B cell (primary cell): ENCODE results near the gene SCFD2. TPM values are rescaled to one million over a fixed set of nuclear protein-coding genes. Genes with fewer than 3 reads are reported as not detected.

ENCODE experiments used
- ATAC-seq: fragments of 200-7000 bp; cut with Tn5 transposase; one replicate; pipeline ENCODE4 v1.10.0; 2021; ENCODE audit warnings: low read depth, mild to moderate bottlenecking, moderate number of reproducible peaks, moderate library complexity
- CTCF ChIA-PET: fragments of 350-600 bp; sonication (Branson Sonifier 250); formaldehyde crosslinking; loops from one replicate; lab custom pipeline; 2021; ENCODE audit warnings: antibody characterized with exemption, inconsistent platforms; lab: Charles Lee
- POLR2A ChIA-PET: fragments of 350-600 bp; sonication (Branson Sonifier 250); formaldehyde crosslinking; loops from one replicate; lab custom pipeline; 2021; ENCODE audit warnings: antibody characterized with exemption; lab: Charles Lee
- DNase-seq: peaks from one replicate; pipeline ENCODE4 v3.0.0; 2013
- H2AFZ ChIP-seq: 2 replicates; pipeline ENCODE4 v1.6.1; 2012; ENCODE audit warnings: mild to moderate bottlenecking, low read depth, low read length; ENCODE audit not compliant: insufficient read depth, poor library complexity, severe bottlenecking
- H3K27ac ChIP-seq, 2 donors: 1 replicate in 1 of 2; 2 replicates in 1 of 2; pipeline ENCODE4 v1.5.1; 2012 to 2013; ENCODE audit warnings: low read length in 2 of 2, mild to moderate bottlenecking in 2 of 2, moderate library complexity in 1 of 2
- H3K27me3 ChIP-seq, 4 experiments: fragments of 200-600 bp in 1 of 4; sonication (generic) in 1 of 4; replicated peaks in 1 of 4; 1 replicate in 2 of 4; 2 replicates in 2 of 4; pipeline versions ENCODE4 v1.6.1 to v1.7.0; 2013 to 2016; ENCODE audit warnings: low read length in 3 of 4, mild to moderate bottlenecking in 2 of 4, mixed read lengths in 1 of 4, moderate library complexity in 1 of 4; ENCODE audit not compliant: insufficient read depth in 4 of 4, control insufficient read depth in 3 of 4; ENCODE audit errors: control extremely low read depth in 1 of 4
- H3K36me3 ChIP-seq, 2 experiments: replicated peaks in 1 of 2; 1 replicate in 1 of 2; 2 replicates in 1 of 2; pipeline versions ENCODE4 v1.6.1 to v1.7.1; 2013; ENCODE audit warnings: low read length in 1 of 2; ENCODE audit not compliant: insufficient read depth in 2 of 2, control insufficient read depth in 1 of 2; ENCODE audit errors: control extremely low read depth in 1 of 2, extremely low read depth in 1 of 2
- H3K4me1 ChIP-seq, 2 donors: fragments of 200-600 bp in 1 of 2; sonication (generic) in 1 of 2; 1 replicate in 1 of 2; 2 replicates in 1 of 2; pipeline versions ENCODE4 v1.5.1 to v1.6.1; 2013 to 2017; ENCODE audit warnings: low read length in 2 of 2; ENCODE audit not compliant: control insufficient read depth in 2 of 2, insufficient read depth in 2 of 2
- H3K4me2 ChIP-seq: replicated peaks from 2 replicates; pipeline ENCODE3; 2012; ENCODE audit warnings: mild to moderate bottlenecking, low read depth, low read length; ENCODE audit not compliant: poor library complexity, severe bottlenecking
- H3K4me3 ChIP-seq, 5 experiments: fragments of 200-600 bp in 1 of 5; sonication (generic) in 1 of 5; 1 replicate in 3 of 5; 2 replicates in 2 of 5; pipeline versions ENCODE4 v1.5.1 to v1.7.0; 2011 to 2016; ENCODE audit warnings: low read length in 4 of 5, mild to moderate bottlenecking in 4 of 5, low read depth in 2 of 5, control low read depth in 1 of 5, moderate library complexity in 1 of 5; ENCODE audit not compliant: insufficient read depth in 1 of 5; ENCODE audit errors: control extremely low read depth in 1 of 5, extremely low read depth in 1 of 5
- H3K79me2 ChIP-seq: fragments of 200-600 bp; sonication (generic); one replicate; pipeline ENCODE4 v1.6.0; 2016; ENCODE audit warnings: low read length; ENCODE audit not compliant: control insufficient read depth, insufficient read depth
- H3K9ac ChIP-seq: fragments of 200-600 bp; sonication (generic); 2 replicates; pipeline ENCODE4 v1.6.1; 2017; ENCODE audit warnings: mild to moderate bottlenecking, low read length, moderate library complexity
- H3K9me3 ChIP-seq, 3 donors: one replicate each; pipeline versions ENCODE4 v1.6.1 to v1.7.1; 2013; ENCODE audit warnings: low read length in 2 of 3; ENCODE audit not compliant: control insufficient read depth in 2 of 3, insufficient read depth in 1 of 3; ENCODE audit errors: control extremely low read depth in 1 of 3
- H4K20me1 ChIP-seq: 2 replicates; pipeline ENCODE4 v1.6.0; 2012; ENCODE audit warnings: mild to moderate bottlenecking, low read length; ENCODE audit not compliant: insufficient read depth, control insufficient read depth, poor library complexity, severe bottlenecking
- H3K27ac Mint-ChIP-seq: one replicate; pipeline ENCODE4 v1.8.0; 2021; ENCODE audit warnings: mixed read lengths
- H3K27me3 Mint-ChIP-seq: one replicate; pipeline ENCODE4 v1.8.0; 2021; ENCODE audit warnings: mixed read lengths
- H3K4me1 Mint-ChIP-seq: one replicate; pipeline ENCODE4 v1.8.0; 2021; ENCODE audit warnings: mixed read lengths
- H3K4me3 Mint-ChIP-seq: one replicate; pipeline ENCODE4 v1.8.0; 2021; ENCODE audit warnings: mixed read lengths
- H3K9me3 Mint-ChIP-seq: one replicate; pipeline ENCODE4 v1.8.0; 2022; ENCODE audit warnings: mixed read lengths; ENCODE audit not compliant: insufficient read depth
- CTCF ChIP-seq: fragments of 200-600 bp; IDR thresholded peaks from one replicate; pipeline ENCODE4 v1.8.0; 2022; ENCODE audit warnings: antibody characterized with exemption, mild to moderate bottlenecking
- EZH2 ChIP-seq: IDR thresholded peaks from 2 replicates; pipeline ENCODE4 v1.6.1; 2012; ENCODE audit warnings: borderline replicate concordance, low read depth, mild to moderate bottlenecking, moderate library complexity, low read length; ENCODE audit not compliant: insufficient read depth, poor library complexity, severe bottlenecking
- WGBS: methylation state at CpG from one replicate; pipeline ENCODE4 v1.1.5; 2013; ENCODE audit warnings: missing lambda C conversion rate; ENCODE audit not compliant: insufficient coverage; 5-methylcytosine and 5-hydroxymethylcytosine counted together
- intact Hi-C: fragments of 100-400 bp; cut with micrococcal nuclease; formaldehyde crosslinking; loops from one replicate; pipeline ENCODE4 v1.10.0; 2022
- polyA plus RNA-seq: library from polyadenylated mRNA; depleted of rRNA; stranded (reverse); fragments of >200 nt; gene quantifications from 2 replicates; pipeline ENCODE4 v1.2.3, GENCODE V29; 2012
- total RNA-seq, 2 donors: library from RNA; stranded (reverse); fragments of 120-200 nt in 1 of 2; gene quantifications; 1 replicate in 1 of 2; 2 replicates in 1 of 2; pipeline versions ENCODE4 v1.2.3 to v1.2.4, GENCODE V29; 2013 to 2022

SCFD2 gene
- total and polyA plus RNA-seq, 2 donors (not counting 1 experiment from before 2014, with no cell fraction given) = 12.8 to 20.4 TPM

- Histone ChIP-seq H3K9me3 (peaks cover 0 to 1% (median 0%) of the 10 kb centered on the region in 3 donors), H3K27ac (no peak overlapping the region), H3K4me2 (no peak overlapping the region), H3K79me2 (no peaks in the 10 kb centered on the region), H3K4me3 (no peak overlapping the region), H2AFZ (no peak overlapping the region), H3K9ac (no peak overlapping the region), H4K20me1 (no peaks in the 10 kb centered on the region), H3K27me3 (no peaks in the 10 kb centered on the region), H3K36me3 (peaks cover 0 to 2% of the 10 kb centered on the region in 2 experiments), H3K4me1 (no peaks in the 10 kb centered on the region)
- POLR2A ChIA-PET = no interaction called here
- DNase-seq (no peak), ATAC-seq (no peak)
- H3K9me3 Mint-ChIP-seq = peaks cover 4% of the 10 kb centered on the region
- no peaks in the 10 kb centered on the region for H3K27me3 Mint-ChIP-seq
- TF ChIP-seq EZH2 (no peak), CTCF (no peak)
- no peak overlapping the region for H3K4me3 Mint-ChIP-seq
- CTCF ChIA-PET = no interaction called here
- WGBS = 100% methylated on average over 2 of the region's 2 CpGs
- intact Hi-C loops = no loop called here
- no peaks in the 10 kb centered on the region for H3K4me1 Mint-ChIP-seq
- no peak overlapping the region for H3K27ac Mint-ChIP-seq
Measured at GRCh38 chr4:53162969-53163368, 202.9 kb downstream of the SCFD2 start.

GRCh38 chr4:53161787-53162433, 204.0 kb downstream of the SCFD2 start:
- Histone ChIP-seq H3K27ac (no peak overlapping the region), H3K4me2 (no peak overlapping the region), H3K9me3 (peaks cover 0 to 1% (median 0%) of the 10 kb centered on the region in 3 donors), H2AFZ (no peak overlapping the region), H3K36me3 (peaks cover 0 to 2% of the 10 kb centered on the region in 2 experiments), H3K4me3 (no peak overlapping the region), H3K4me1 (no peaks in the 10 kb centered on the region), H3K9ac (no peak overlapping the region), H3K79me2 (no peaks in the 10 kb centered on the region), H4K20me1 (no peaks in the 10 kb centered on the region), H3K27me3 (no peaks in the 10 kb centered on the region)
- H3K4me1 Mint-ChIP-seq = no peaks in the 10 kb centered on the region
- ChIA-PET CTCF (no interaction called here), POLR2A (no interaction called here)
- no peak overlapping the region for H3K4me3 Mint-ChIP-seq
- 86% methylated on average over 1 of the region's 1 CpG for WGBS
- no peak overlapping the region for H3K27ac Mint-ChIP-seq
- intact Hi-C loops = no loop called here
- TF ChIP-seq EZH2 (no peak), CTCF (no peak)
- H3K27me3 Mint-ChIP-seq = no peaks in the 10 kb centered on the region
- no peak for DNase-seq
- ATAC-seq = no peak
- H3K9me3 Mint-ChIP-seq = peaks cover 4% of the 10 kb centered on the region
